K562 (cell line): ENCODE data around the gene ADAMTS14. TPM values are rescaled to one million over a fixed set of nuclear protein-coding genes. Genes with fewer than 3 reads are reported as not detected.

Experiments
- BRF1 ChIP-seq: IDR thresholded peaks from 3 replicates; pipeline ENCODE4 v1.6.1; 2011; ENCODE audit warnings: borderline replicate concordance, mild to moderate bottlenecking; ENCODE audit not compliant: insufficient read length; ENCODE audit errors: extremely low read depth
- CBX2 ChIP-seq: fragments of 200-600 bp; sonication (generic); IDR thresholded peaks from one replicate; pipeline ENCODE4 v1.6.1; 2012; ENCODE audit warnings: mild to moderate bottlenecking, low read length, inconsistent platforms; ENCODE audit not compliant: insufficient read depth, poor library complexity, severe bottlenecking
- CREM ChIP-seq: IDR thresholded peaks from 2 replicates; pipeline ENCODE4 v1.6.1; 2014; ENCODE audit warnings: antibody characterized with exemption, low read depth
- EGR1 ChIP-seq: fragments of 450-650 bp; conservative IDR thresholded peaks from 2 replicates; pipeline ENCODE4 v1.6.1; 2017; ENCODE audit warnings: mild to moderate bottlenecking
- ERF ChIP-seq: fragments of 450-650 bp; formaldehyde crosslinking; IDR thresholded peaks from 2 replicates; pipeline ENCODE4 v1.4.0; 2020; ENCODE audit warnings: mild to moderate bottlenecking, mixed read lengths
- GABPB2 ChIP-seq: fragments of 250-450 bp; sonication (Bioruptor Pico); conservative IDR thresholded peaks from 2 replicates; pipeline ENCODE4 v1.5.1; 2021; ENCODE audit warnings: mild to moderate bottlenecking
- JUNB ChIP-seq: fragments of 450-650 bp; formaldehyde crosslinking; conservative IDR thresholded peaks from 2 replicates; pipeline ENCODE4 v1.4.0; 2020; ENCODE audit warnings: mild to moderate bottlenecking
- LCOR ChIP-seq: sonication (generic); formaldehyde crosslinking; IDR thresholded peaks from 2 replicates; pipeline ENCODE4 v1.8.0; 2022; ENCODE audit warnings: mild to moderate bottlenecking, missing genetic modification reagents
- NCOA1 ChIP-seq: fragments of 450-650 bp; IDR thresholded peaks from 2 replicates; pipeline ENCODE4 v1.6.1; 2016; ENCODE audit warnings: low read depth
- POLR2H ChIP-seq: IDR thresholded peaks from 2 replicates; pipeline ENCODE4 v1.6.1; 2016; ENCODE audit warnings: missing genetic modification characterization, low read depth, mild to moderate bottlenecking, control low read depth, missing compliant biosample characterization, moderate library complexity
- POU5F1 ChIP-seq: fragments of 150-350 bp; IDR thresholded peaks from 2 replicates; pipeline ENCODE4 v1.6.1; 2014; ENCODE audit warnings: borderline replicate concordance, low read length, low read depth, mild to moderate bottlenecking; ENCODE audit not compliant: partially characterized antibody
- PURB ChIP-seq: sonication (generic); formaldehyde crosslinking; IDR thresholded peaks from 2 replicates; pipeline ENCODE4 v1.9.0; 2021; ENCODE audit warnings: low read depth, mild to moderate bottlenecking, missing genetic modification reagents
- SAFB ChIP-seq: fragments of 200-400 bp; formaldehyde crosslinking; IDR thresholded peaks from 2 replicates; pipeline ENCODE4 v1.6.1; 2017; ENCODE audit warnings: low read depth, low read length, borderline replicate concordance
- SP1 ChIP-seq: sonication (generic); formaldehyde crosslinking; IDR thresholded peaks from 2 replicates; pipeline ENCODE4 v1.8.1; 2022; ENCODE audit warnings: mild to moderate bottlenecking, missing genetic modification reagents
- SRSF7 ChIP-seq: fragments of 200-400 bp; formaldehyde crosslinking; optimal IDR thresholded peaks from 2 replicates; pipeline ENCODE3; 2017; ENCODE audit warnings: mild to moderate bottlenecking, low read depth, low read length
- XRCC3 ChIP-seq: fragments of 450-650 bp; IDR thresholded peaks from 2 replicates; pipeline ENCODE4 v1.6.1; 2017; ENCODE audit warnings: mild to moderate bottlenecking, moderate library complexity
- ZNF140 ChIP-seq: fragments of 250-450 bp; sonication (Bioruptor Pico); IDR thresholded peaks from 2 replicates; pipeline ENCODE4 v1.8.0; 2021; ENCODE audit warnings: moderate library complexity, mild to moderate bottlenecking, inconsistent platforms
- ZNF263 ChIP-seq: sonication (generic); formaldehyde crosslinking; IDR thresholded peaks from 2 replicates; pipeline ENCODE4 v1.8.0; 2022; ENCODE audit warnings: mild to moderate bottlenecking, missing genetic modification reagents, borderline replicate concordance
- ZNF282 ChIP-seq: sonication (generic); formaldehyde crosslinking; IDR thresholded peaks from 2 replicates; pipeline ENCODE4 v1.8.1; 2023; ENCODE audit warnings: missing genetic modification reagents
- ZNF408 ChIP-seq: fragments of 250-450 bp; sonication (Bioruptor Pico); IDR thresholded peaks from 2 replicates; pipeline ENCODE4 v1.4.0; 2020; ENCODE audit warnings: low read depth, mild to moderate bottlenecking, moderate library complexity
- polyA plus RNA-seq, 8 experiments: library from polyadenylated mRNA; depleted of rRNA in 4 of 8; stranded (reverse) in 5 of 8; unstranded in 3 of 8; fragments of >200 nt; fragmentation: Nextera tagmentation in 2 of 8; fragmentation: Illumina TruSeq in 1 of 8; extraction: Ambion mirVana in 2 of 8; extraction: Trizol in 1 of 8; gene quantifications; 2 replicates each; pipeline versions ENCODE4 v1.2.1 to v1.2.3, GENCODE V29; 2011 to 2014; ENCODE audit warnings: inconsistent platforms in 1 of 8, missing spikeins in 1 of 8
- total RNA-seq, 7 experiments: library from RNA; depleted of rRNA in 6 of 7; stranded (reverse); fragments of >200 nt in 6 of 7; fragmentation: Illumina TruSeq in 2 of 7; extraction: Trizol in 2 of 7; gene quantifications; 2 replicates each; pipeline versions ENCODE4 v1.2.1 to v1.2.3, GENCODE V29; 2011 to 2021; ENCODE audit warnings: low replicate concordance in 1 of 7
- TF ChIP-seq, protein P1 (sequence below): fragments of 450-650 bp; conservative IDR thresholded peaks from 2 replicates; pipeline ENCODE4 v1.6.1; 2016; ENCODE audit warnings: missing genetic modification characterization, low read depth, mild to moderate bottlenecking, control low read depth, missing compliant biosample characterization
- TF ChIP-seq, protein P2 (sequence below), 2 experiments: fragments of 450-650 bp; IDR thresholded peaks; 2 replicates each; pipeline ENCODE4 v1.6.1; 2018; ENCODE audit warnings: mild to moderate bottlenecking in 2 of 2, low read depth in 1 of 2; ENCODE audit not compliant: partially characterized antibody in 2 of 2
- TF ChIP-seq, protein P3 (sequence below): fragments of 450-650 bp; formaldehyde crosslinking; IDR thresholded peaks from 2 replicates; pipeline ENCODE4 v1.4.0; 2022; ENCODE audit warnings: missing genetic modification characterization

Gene ADAMTS14
- total and polyA plus RNA-seq, 9 of the 15 experiments (the other 6 are each of a cell fraction or from before 2014, with no cell fraction given), result 0.04 to 37.4 (median 15.9) TPM

DNA sequence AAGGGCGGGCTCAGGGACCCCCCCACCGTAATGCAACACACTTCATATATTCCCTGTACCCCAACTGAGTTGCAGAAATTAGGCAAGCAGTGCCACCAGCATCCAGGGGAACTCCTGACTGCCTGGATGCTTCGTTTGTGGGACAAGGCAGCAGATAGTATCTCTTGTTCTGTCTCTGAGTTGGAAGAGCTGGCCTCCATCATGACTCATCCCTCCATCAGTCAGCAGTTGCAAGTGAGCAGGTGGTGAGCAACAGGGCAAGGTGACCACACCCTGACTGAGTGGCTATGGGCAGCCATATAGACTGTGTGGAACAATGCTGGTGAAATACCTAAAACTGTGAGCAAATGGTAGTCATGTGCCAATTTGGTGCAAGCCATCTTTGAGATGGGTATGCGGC is 22.8 kb upstream of the ADAMTS14 start (continued):
- no peak for TF ChIP-seq POLR2H
- TF ChIP-seq SP1 (CRISPR knock-in tag), result 0 out of 2 replicates have a peak, but pooled peaks have one; percentile 48
- no peak for TF ChIP-seq POU5F1
- no peak for TF ChIP-seq ERF (CRISPR knock-in tag)
- no peak for TF ChIP-seq LCOR (CRISPR knock-in tag)
- TF ChIP-seq NCOA1, result no peak; the same call in 1 of the 2 replicates
- TF ChIP-seq JUNB (CRISPR knock-in tag), result peak; percentile 89
- no peak for TF ChIP-seq GABPB2 (CRISPR knock-in tag)
- no peak for TF ChIP-seq ZNF282
- TF ChIP-seq PURB (CRISPR knock-in tag), result no peak
- no peak for TF ChIP-seq ZNF140 (CRISPR knock-in tag)
- TF ChIP-seq, protein P1, sequence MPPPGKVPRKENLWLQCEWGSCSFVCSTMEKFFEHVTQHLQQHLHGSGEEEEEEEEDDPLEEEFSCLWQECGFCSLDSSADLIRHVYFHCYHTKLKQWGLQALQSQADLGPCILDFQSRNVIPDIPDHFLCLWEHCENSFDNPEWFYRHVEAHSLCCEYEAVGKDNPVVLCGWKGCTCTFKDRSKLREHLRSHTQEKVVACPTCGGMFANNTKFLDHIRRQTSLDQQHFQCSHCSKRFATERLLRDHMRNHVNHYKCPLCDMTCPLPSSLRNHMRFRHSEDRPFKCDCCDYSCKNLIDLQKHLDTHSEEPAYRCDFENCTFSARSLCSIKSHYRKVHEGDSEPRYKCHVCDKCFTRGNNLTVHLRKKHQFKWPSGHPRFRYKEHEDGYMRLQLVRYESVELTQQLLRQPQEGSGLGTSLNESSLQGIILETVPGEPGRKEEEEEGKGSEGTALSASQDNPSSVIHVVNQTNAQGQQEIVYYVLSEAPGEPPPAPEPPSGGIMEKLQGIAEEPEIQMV (tag), result no peak; the same call in 1 of the 2 replicates
- TF ChIP-seq ZNF263 (CRISPR knock-in tag), result no peak
- TF ChIP-seq CBX2, result no peak
- no peak for TF ChIP-seq XRCC3
- TF ChIP-seq SAFB, result no peak
- no peak for TF ChIP-seq BRF1
- no peak for TF ChIP-seq SRSF7
- TF ChIP-seq, protein P2, sequence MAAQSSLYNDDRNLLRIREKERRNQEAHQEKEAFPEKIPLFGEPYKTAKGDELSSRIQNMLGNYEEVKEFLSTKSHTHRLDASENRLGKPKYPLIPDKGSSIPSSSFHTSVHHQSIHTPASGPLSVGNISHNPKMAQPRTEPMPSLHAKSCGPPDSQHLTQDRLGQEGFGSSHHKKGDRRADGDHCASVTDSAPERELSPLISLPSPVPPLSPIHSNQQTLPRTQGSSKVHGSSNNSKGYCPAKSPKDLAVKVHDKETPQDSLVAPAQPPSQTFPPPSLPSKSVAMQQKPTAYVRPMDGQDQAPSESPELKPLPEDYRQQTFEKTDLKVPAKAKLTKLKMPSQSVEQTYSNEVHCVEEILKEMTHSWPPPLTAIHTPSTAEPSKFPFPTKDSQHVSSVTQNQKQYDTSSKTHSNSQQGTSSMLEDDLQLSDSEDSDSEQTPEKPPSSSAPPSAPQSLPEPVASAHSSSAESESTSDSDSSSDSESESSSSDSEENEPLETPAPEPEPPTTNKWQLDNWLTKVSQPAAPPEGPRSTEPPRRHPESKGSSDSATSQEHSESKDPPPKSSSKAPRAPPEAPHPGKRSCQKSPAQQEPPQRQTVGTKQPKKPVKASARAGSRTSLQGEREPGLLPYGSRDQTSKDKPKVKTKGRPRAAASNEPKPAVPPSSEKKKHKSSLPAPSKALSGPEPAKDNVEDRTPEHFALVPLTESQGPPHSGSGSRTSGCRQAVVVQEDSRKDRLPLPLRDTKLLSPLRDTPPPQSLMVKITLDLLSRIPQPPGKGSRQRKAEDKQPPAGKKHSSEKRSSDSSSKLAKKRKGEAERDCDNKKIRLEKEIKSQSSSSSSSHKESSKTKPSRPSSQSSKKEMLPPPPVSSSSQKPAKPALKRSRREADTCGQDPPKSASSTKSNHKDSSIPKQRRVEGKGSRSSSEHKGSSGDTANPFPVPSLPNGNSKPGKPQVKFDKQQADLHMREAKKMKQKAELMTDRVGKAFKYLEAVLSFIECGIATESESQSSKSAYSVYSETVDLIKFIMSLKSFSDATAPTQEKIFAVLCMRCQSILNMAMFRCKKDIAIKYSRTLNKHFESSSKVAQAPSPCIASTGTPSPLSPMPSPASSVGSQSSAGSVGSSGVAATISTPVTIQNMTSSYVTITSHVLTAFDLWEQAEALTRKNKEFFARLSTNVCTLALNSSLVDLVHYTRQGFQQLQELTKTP (IDR thresholded peaks at IDR 0.05; ENCODE audit: low read depth in 1 of 2, partially characterized antibody in 2 of 2), result no peak
- no peak for TF ChIP-seq ZNF408 (CRISPR knock-in tag)
- peak; percentile 69 for TF ChIP-seq CREM
- no peak for TF ChIP-seq EGR1
- TF ChIP-seq, protein P3, sequence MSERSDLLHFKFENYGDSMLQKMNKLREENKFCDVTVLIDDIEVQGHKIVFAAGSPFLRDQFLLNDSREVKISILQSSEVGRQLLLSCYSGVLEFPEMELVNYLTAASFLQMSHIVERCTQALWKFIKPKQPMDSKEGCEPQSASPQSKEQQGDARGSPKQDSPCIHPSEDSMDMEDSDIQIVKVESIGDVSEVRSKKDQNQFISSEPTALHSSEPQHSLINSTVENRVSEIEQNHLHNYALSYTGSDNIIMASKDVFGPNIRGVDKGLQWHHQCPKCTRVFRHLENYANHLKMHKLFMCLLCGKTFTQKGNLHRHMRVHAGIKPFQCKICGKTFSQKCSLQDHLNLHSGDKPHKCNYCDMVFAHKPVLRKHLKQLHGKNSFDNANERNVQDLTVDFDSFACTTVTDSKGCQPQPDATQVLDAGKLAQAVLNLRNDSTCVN (CRISPR knock-in tag), result no peak
